Panc1 (cell line): ENCODE data around the gene PARD3. TPM values are rescaled to one million over a fixed set of nuclear protein-coding genes. Genes with fewer than 3 reads are reported as not detected.

ENCODE experiments used
- ATAC-seq: fragments of 200-7000 bp; cut with Tn5 transposase; 2 replicates; pipeline ENCODE4 v1.9.1; 2020; ENCODE audit warnings: mild to moderate bottlenecking, moderate library complexity
- BruUV-seq: library from RNA; stranded (reverse); fragments of 400-500 nt; replicated peaks from 2 replicates; lab custom pipeline; 2021; lab: Mats Ljungman, UMichigan
- CTCF ChIA-PET: fragments of 300-600 bp; sonication (Branson Sonifier 250); formaldehyde crosslinking; loops from one replicate; lab custom pipeline; 2022; ENCODE audit warnings: antibody characterized with exemption; lab: Charles Lee
- POLR2A ChIA-PET: fragments of 300-600 bp; sonication (Branson Sonifier 250); formaldehyde crosslinking; loops from one replicate; lab custom pipeline; 2022; ENCODE audit warnings: antibody characterized with exemption; lab: Charles Lee
- DNase-seq: peaks from one replicate; pipeline ENCODE4 v3.0.0-alpha.2; 2010; ENCODE audit warnings: low read depth, low spot score
- H3K27ac ChIP-seq: 2 replicates; pipeline ENCODE4 v1.5.1; 2011; ENCODE audit warnings: mild to moderate bottlenecking, low read length, inconsistent platforms
- H3K27me3 ChIP-seq: fragments of 200-500 bp; sonication (Bioruptor generic); 2 replicates; pipeline ENCODE4 v1.6.0; 2014; ENCODE audit warnings: low read length, inconsistent platforms; ENCODE audit not compliant: control insufficient read depth, insufficient read depth
- H3K36me3 ChIP-seq: fragments of 200-500 bp; sonication (Bioruptor generic); 2 replicates; pipeline ENCODE4 v1.5.1; 2014; ENCODE audit warnings: inconsistent platforms, mild to moderate bottlenecking, low read length, moderate library complexity; ENCODE audit not compliant: control insufficient read depth, insufficient read depth
- H3K4me1 ChIP-seq: 2 replicates; pipeline ENCODE4 v1.5.1; 2011; ENCODE audit warnings: inconsistent platforms, mild to moderate bottlenecking, low read length, moderate library complexity; ENCODE audit not compliant: control insufficient read depth, insufficient read depth
- H3K4me3 ChIP-seq, 2 experiments: 2 replicates each; pipeline ENCODE4 v1.5.1; 2011 to 2012; ENCODE audit warnings: low read depth in 2 of 2, low read length in 2 of 2, mild to moderate bottlenecking in 2 of 2, inconsistent platforms in 1 of 2, moderate library complexity in 1 of 2
- H3K9me3 ChIP-seq: fragments of 200-500 bp; sonication (Bioruptor generic); 2 replicates; pipeline ENCODE4 v1.5.1; 2014; ENCODE audit warnings: low read depth, mild to moderate bottlenecking, inconsistent platforms, low read length, moderate library complexity; ENCODE audit not compliant: control insufficient read depth, insufficient read depth
- CTCF ChIP-seq: fragments of 450-650 bp; IDR thresholded peaks from 2 replicates; pipeline ENCODE4 v1.5.1; 2017; ENCODE audit warnings: mild to moderate bottlenecking
- POLR2AphosphoS5 ChIP-seq: IDR thresholded peaks from 2 replicates; pipeline ENCODE4 v1.6.1; 2012; ENCODE audit warnings: mild to moderate bottlenecking, low read depth, low read length, moderate library complexity
- SIN3A ChIP-seq: IDR thresholded peaks from 2 replicates; pipeline ENCODE4 v1.6.1; 2012; ENCODE audit warnings: low read depth, mild to moderate bottlenecking, low read length, moderate library complexity, borderline replicate concordance; ENCODE audit not compliant: insufficient read depth
- TCF7L2 ChIP-seq: IDR thresholded peaks from 2 replicates; pipeline ENCODE4 v1.6.1; 2011; ENCODE audit warnings: mild to moderate bottlenecking, low read depth, low read length, inconsistent platforms
- in situ Hi-C: cut with HindIII; loops from 2 replicates; pipeline ENCODE4 v1.10.0; 2016; ENCODE audit warnings: low sequenced_read_pairs, low pct_unique_long_range_greater_than_20kb
- intact Hi-C: fragments of 100-400 bp; cut with micrococcal nuclease; formaldehyde crosslinking; loops from one replicate; pipeline ENCODE4 v1.10.0; 2022; ENCODE audit not compliant: unreplicated experiment
- total RNA-seq: library from RNA; stranded (reverse); gene quantifications from one replicate; pipeline ENCODE4 v1.2.1, GENCODE V29; 2021; ENCODE audit not compliant: unreplicated experiment
- TF ChIP-seq, protein P1 (sequence below), 2 experiments: IDR thresholded peaks; 2 replicates each; pipeline ENCODE4 v1.6.1; 2011 to 2012; ENCODE audit warnings: low read depth in 2 of 2, control low read depth in 1 of 2, low read length in 1 of 2, mild to moderate bottlenecking in 1 of 2, moderate library complexity in 1 of 2; ENCODE audit not compliant: insufficient read depth in 1 of 2

The PARD3 gene
- total RNA-seq, 1 experiment from 2014 or later = 29.8 TPM

GRCh38 chr10:34139559-34139958, 675.5 kb downstream of the PARD3 start:
- no peaks in the 10 kb centered on the region for H3K9me3 ChIP-seq
- DNase-seq (no peak), ATAC-seq (no peak)
- no peaks in the 10 kb centered on the region for H3K4me1 ChIP-seq
- CTCF ChIA-PET = no interaction called here
- intact Hi-C loops = no loop called here
- no peak for TF ChIP-seq TCF7L2
- TF ChIP-seq CTCF = no peak
- no peak for TF ChIP-seq POLR2AphosphoS5
- TF ChIP-seq, protein P1, sequence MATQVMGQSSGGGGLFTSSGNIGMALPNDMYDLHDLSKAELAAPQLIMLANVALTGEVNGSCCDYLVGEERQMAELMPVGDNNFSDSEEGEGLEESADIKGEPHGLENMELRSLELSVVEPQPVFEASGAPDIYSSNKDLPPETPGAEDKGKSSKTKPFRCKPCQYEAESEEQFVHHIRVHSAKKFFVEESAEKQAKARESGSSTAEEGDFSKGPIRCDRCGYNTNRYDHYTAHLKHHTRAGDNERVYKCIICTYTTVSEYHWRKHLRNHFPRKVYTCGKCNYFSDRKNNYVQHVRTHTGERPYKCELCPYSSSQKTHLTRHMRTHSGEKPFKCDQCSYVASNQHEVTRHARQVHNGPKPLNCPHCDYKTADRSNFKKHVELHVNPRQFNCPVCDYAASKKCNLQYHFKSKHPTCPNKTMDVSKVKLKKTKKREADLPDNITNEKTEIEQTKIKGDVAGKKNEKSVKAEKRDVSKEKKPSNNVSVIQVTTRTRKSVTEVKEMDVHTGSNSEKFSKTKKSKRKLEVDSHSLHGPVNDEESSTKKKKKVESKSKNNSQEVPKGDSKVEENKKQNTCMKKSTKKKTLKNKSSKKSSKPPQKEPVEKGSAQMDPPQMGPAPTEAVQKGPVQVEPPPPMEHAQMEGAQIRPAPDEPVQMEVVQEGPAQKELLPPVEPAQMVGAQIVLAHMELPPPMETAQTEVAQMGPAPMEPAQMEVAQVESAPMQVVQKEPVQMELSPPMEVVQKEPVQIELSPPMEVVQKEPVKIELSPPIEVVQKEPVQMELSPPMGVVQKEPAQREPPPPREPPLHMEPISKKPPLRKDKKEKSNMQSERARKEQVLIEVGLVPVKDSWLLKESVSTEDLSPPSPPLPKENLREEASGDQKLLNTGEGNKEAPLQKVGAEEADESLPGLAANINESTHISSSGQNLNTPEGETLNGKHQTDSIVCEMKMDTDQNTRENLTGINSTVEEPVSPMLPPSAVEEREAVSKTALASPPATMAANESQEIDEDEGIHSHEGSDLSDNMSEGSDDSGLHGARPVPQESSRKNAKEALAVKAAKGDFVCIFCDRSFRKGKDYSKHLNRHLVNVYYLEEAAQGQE (IDR thresholded peaks at IDR 0.05; ENCODE audit: insufficient read depth in 1 of 2, low read depth in 2 of 2, low read length in 1 of 2) = no peak
- TF ChIP-seq SIN3A = no peak
- no peaks in the 10 kb centered on the region for H3K36me3 ChIP-seq
- in situ Hi-C loops = no loop called here
- H3K4me3 ChIP-seq = no peak overlapping the region
- H3K27me3 ChIP-seq = no peaks in the 10 kb centered on the region
- POLR2A ChIA-PET = no interaction called here
- no peak overlapping the region for H3K27ac ChIP-seq
- no TSS peak for BruUV-seq

GRCh38 chr10:34137955-34138354, 677.1 kb downstream of the PARD3 start:
- no peaks in the 10 kb centered on the region for H3K4me1 ChIP-seq
- H3K9me3 ChIP-seq = no peaks in the 10 kb centered on the region
- no TSS peak for BruUV-seq
- intact Hi-C loops = no loop called here
- no peak overlapping the region for H3K27ac ChIP-seq
- no peaks in the 10 kb centered on the region for H3K27me3 ChIP-seq
- ChIA-PET POLR2A (no interaction called here), CTCF (no interaction called here)
- H3K4me3 ChIP-seq = no peak overlapping the region
- H3K36me3 ChIP-seq = no peaks in the 10 kb centered on the region
- in situ Hi-C loops = no loop called here
- DNase-seq = no peak
- no peak for TF ChIP-seq SIN3A
- no peak for TF ChIP-seq TCF7L2
- TF ChIP-seq POLR2AphosphoS5 = no peak
- TF ChIP-seq CTCF = no peak
- TF ChIP-seq, protein P1 (IDR thresholded peaks at IDR 0.05; ENCODE audit: insufficient read depth in 1 of 2, low read depth in 2 of 2, low read length in 1 of 2) = no peak
- no peak for ATAC-seq
